Liver (tissue), 9 donors: ENCODE data around the gene MFGE8. TPM values are rescaled to one million over a fixed set of nuclear protein-coding genes. Genes with fewer than 3 reads are reported as not detected.

Experiments used
- DNase-seq: peaks from one replicate; pipeline ENCODE4 v3.0.0-alpha.2; 2017; ENCODE audit warnings: low spot score
- H3K27ac ChIP-seq, 2 donors: one replicate each; pipeline ENCODE4 v1.7.0; 2013; ENCODE audit warnings: inconsistent platforms in 2 of 2, low read length in 2 of 2, control low read depth in 1 of 2, low read depth in 1 of 2, mild to moderate bottlenecking in 1 of 2
- H3K27me3 ChIP-seq, 4 donors: one replicate each; pipeline versions ENCODE4 v1.6.1 to v1.7.0; 2013; ENCODE audit warnings: low read length in 3 of 4, inconsistent platforms in 1 of 4, mild to moderate bottlenecking in 1 of 4, moderate library complexity in 1 of 4; ENCODE audit not compliant: control insufficient read depth in 4 of 4, insufficient read depth in 4 of 4
- H3K36me3 ChIP-seq, 4 donors: one replicate each; pipeline versions ENCODE4 v1.6.1 to v1.7.0; 2013; ENCODE audit warnings: low read length in 3 of 4, mild to moderate bottlenecking in 3 of 4, low read depth in 1 of 4, moderate library complexity in 1 of 4; ENCODE audit not compliant: control insufficient read depth in 4 of 4, insufficient read depth in 3 of 4
- H3K4me1 ChIP-seq, 4 donors: one replicate each; pipeline versions ENCODE4 v1.6.1 to v1.7.0; 2013; ENCODE audit warnings: low read length in 3 of 4, mild to moderate bottlenecking in 3 of 4, moderate library complexity in 1 of 4; ENCODE audit not compliant: control insufficient read depth in 4 of 4, insufficient read depth in 4 of 4
- H3K4me3 ChIP-seq, 3 donors: one replicate each; pipeline versions ENCODE4 v1.6.1 to v1.7.0; 2013; ENCODE audit warnings: low read length in 3 of 3, control low read depth in 1 of 3, low read depth in 1 of 3, mild to moderate bottlenecking in 1 of 3
- H3K9ac ChIP-seq, 2 donors: one replicate each; pipeline ENCODE4 v1.7.0; 2013; ENCODE audit warnings: low read length in 2 of 2, mild to moderate bottlenecking in 2 of 2, moderate library complexity in 2 of 2, control low read depth in 1 of 2, low read depth in 1 of 2
- H3K9me3 ChIP-seq, 4 donors: one replicate each; pipeline versions ENCODE4 v1.6.1 to v1.7.0; 2013; ENCODE audit warnings: low read length in 3 of 4; ENCODE audit not compliant: control insufficient read depth in 4 of 4
- FOXA1 ChIP-seq: IDR thresholded peaks from 2 replicates; pipeline ENCODE4 v1.6.1; 2016; ENCODE audit warnings: antibody characterized with exemption
- FOXA2 ChIP-seq: IDR thresholded peaks from 2 replicates; pipeline ENCODE4 v1.6.1; 2016; ENCODE audit warnings: antibody characterized with exemption
- HNF4A ChIP-seq, 2 donors: conservative IDR thresholded peaks; 2 replicates each; pipeline ENCODE4 v1.6.1; 2016; ENCODE audit warnings: antibody characterized with exemption in 2 of 2, mild to moderate bottlenecking in 2 of 2
- JUND ChIP-seq, 2 donors: IDR thresholded peaks; 2 replicates each; pipeline ENCODE4 v1.6.1; 2016; ENCODE audit warnings: antibody characterized with exemption in 2 of 2
- NR2F2 ChIP-seq: IDR thresholded peaks from 2 replicates; pipeline ENCODE4 v1.6.1; 2016; ENCODE audit warnings: antibody characterized with exemption
- RAD21 ChIP-seq, 2 donors: IDR thresholded peaks; 2 replicates each; pipeline ENCODE4 v1.6.1; 2016; ENCODE audit warnings: antibody characterized with exemption in 2 of 2, mild to moderate bottlenecking in 2 of 2
- RXRA ChIP-seq, 2 donors: IDR thresholded peaks; 2 replicates each; pipeline ENCODE4 v1.6.1; 2017 to 2018; ENCODE audit warnings: antibody characterized with exemption in 2 of 2, mild to moderate bottlenecking in 1 of 2
- SP1 ChIP-seq: IDR thresholded peaks from 2 replicates; pipeline ENCODE4 v1.6.1; 2018; ENCODE audit warnings: antibody characterized with exemption, mild to moderate bottlenecking
- TAF1 ChIP-seq: conservative IDR thresholded peaks from 2 replicates; pipeline ENCODE4 v1.6.1; 2016; ENCODE audit warnings: antibody characterized with exemption, mild to moderate bottlenecking
- YY1 ChIP-seq: IDR thresholded peaks from 2 replicates; pipeline ENCODE4 v1.6.1; 2016; ENCODE audit warnings: antibody characterized with exemption, mild to moderate bottlenecking
- WGBS: extraction: QIAGEN DNeasy Blood & Tissue Kit; methylation state at CpG from one replicate; pipeline ENCODE4 v1.1.7; 2013; 5-methylcytosine and 5-hydroxymethylcytosine counted together
- polyA plus RNA-seq, 2 donors: library from polyadenylated mRNA; stranded (reverse) in 1 of 2; unstranded in 1 of 2; fragments of 200-250 nt in 1 of 2; fragments of >200 nt in 1 of 2; fragmentation: Nextera tagmentation in 1 of 2; extraction: Ambion mirVana in 1 of 2; gene quantifications; one replicate each; pipeline versions ENCODE4 v1.2.1 to v1.2.3, GENCODE V29; 2013 to 2015
- total RNA-seq, 2 donors: library from RNA; depleted of rRNA; stranded (reverse); fragments of >200 nt; gene quantifications; one replicate each; pipeline ENCODE4 v1.2.3, GENCODE V29; 2014
- TF ChIP-seq, protein P1 (sequence below): IDR thresholded peaks from 2 replicates; pipeline ENCODE4 v1.6.1; 2016; ENCODE audit warnings: antibody characterized with exemption
- TF ChIP-seq, protein P2 (sequence below): IDR thresholded peaks from 2 replicates; pipeline ENCODE4 v1.6.1; 2016; ENCODE audit warnings: antibody characterized with exemption, mild to moderate bottlenecking
- TF ChIP-seq, protein P3 (sequence below): fragments of 150-350 bp; IDR thresholded peaks from 2 replicates; pipeline ENCODE4 v1.5.1; 2017; ENCODE audit warnings: improper control_type of control experiment, low read depth, low read length; ENCODE audit not compliant: missing input control
- TF ChIP-seq, protein P4 (sequence below): IDR thresholded peaks from 2 replicates; pipeline ENCODE4 v1.6.1; 2016; ENCODE audit warnings: antibody characterized with exemption
- TF ChIP-seq, protein P5 (sequence below): IDR thresholded peaks from 2 replicates; pipeline ENCODE4 v1.6.1; 2016; ENCODE audit warnings: antibody characterized with exemption
- donor health status: healthy.
- donor health status: healthy.
- donor health status: healthy.
- donor health status: healthy.
- donor health status: healthy.

Gene MFGE8
- total and polyA plus RNA-seq, 4 donors: 6.6 to 14.8 (median 12.8) TPM

DNA sequence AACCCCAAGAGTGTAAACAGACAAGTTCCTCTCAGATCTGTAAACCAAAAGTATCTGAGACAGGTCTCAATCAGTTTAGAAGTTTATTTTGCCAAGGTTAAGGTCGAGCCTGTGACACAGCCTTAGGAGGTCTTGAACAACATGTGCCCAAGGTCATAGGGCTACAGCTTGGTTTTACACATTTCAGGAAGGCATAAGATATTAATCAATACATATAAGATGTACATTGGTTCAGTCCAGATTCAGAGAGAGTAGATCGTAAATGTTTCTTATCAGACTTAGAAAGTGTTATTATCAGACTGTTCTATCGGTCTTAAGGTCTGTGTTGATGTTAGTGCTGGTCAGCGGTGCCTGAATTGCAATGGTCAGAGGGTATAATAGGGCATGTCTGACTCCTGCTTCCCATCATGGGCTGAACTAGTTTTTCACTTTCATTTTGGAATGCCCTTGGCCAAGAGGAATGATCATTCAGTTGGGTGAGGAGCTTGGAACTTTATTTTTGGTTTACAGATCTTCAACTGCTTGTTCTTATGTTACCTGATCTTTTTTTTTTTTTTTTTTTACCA, 27.0 kb upstream of the MFGE8 start:
- no peak overlapping the region for H3K9ac ChIP-seq
- H3K27ac ChIP-seq: no peak overlapping the region
- H3K36me3 ChIP-seq: no peaks in the 10 kb centered on the region
- H3K9me3 ChIP-seq: no peaks in the 10 kb centered on the region
- H3K4me1 ChIP-seq: no peaks in the 10 kb centered on the region
- H3K27me3 ChIP-seq: no peaks in the 10 kb centered on the region
- H3K4me3 ChIP-seq: no peak overlapping the region
- DNase-seq: no peak
- TF ChIP-seq, protein P1, sequence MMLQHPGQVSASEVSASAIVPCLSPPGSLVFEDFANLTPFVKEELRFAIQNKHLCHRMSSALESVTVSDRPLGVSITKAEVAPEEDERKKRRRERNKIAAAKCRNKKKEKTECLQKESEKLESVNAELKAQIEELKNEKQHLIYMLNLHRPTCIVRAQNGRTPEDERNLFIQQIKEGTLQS: no peak
- no peak for TF ChIP-seq FOXA2
- TF ChIP-seq, protein P2, sequence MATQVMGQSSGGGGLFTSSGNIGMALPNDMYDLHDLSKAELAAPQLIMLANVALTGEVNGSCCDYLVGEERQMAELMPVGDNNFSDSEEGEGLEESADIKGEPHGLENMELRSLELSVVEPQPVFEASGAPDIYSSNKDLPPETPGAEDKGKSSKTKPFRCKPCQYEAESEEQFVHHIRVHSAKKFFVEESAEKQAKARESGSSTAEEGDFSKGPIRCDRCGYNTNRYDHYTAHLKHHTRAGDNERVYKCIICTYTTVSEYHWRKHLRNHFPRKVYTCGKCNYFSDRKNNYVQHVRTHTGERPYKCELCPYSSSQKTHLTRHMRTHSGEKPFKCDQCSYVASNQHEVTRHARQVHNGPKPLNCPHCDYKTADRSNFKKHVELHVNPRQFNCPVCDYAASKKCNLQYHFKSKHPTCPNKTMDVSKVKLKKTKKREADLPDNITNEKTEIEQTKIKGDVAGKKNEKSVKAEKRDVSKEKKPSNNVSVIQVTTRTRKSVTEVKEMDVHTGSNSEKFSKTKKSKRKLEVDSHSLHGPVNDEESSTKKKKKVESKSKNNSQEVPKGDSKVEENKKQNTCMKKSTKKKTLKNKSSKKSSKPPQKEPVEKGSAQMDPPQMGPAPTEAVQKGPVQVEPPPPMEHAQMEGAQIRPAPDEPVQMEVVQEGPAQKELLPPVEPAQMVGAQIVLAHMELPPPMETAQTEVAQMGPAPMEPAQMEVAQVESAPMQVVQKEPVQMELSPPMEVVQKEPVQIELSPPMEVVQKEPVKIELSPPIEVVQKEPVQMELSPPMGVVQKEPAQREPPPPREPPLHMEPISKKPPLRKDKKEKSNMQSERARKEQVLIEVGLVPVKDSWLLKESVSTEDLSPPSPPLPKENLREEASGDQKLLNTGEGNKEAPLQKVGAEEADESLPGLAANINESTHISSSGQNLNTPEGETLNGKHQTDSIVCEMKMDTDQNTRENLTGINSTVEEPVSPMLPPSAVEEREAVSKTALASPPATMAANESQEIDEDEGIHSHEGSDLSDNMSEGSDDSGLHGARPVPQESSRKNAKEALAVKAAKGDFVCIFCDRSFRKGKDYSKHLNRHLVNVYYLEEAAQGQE: no peak
- no peak for TF ChIP-seq HNF4A (conservative IDR thresholded peaks at IDR 0.05)
- TF ChIP-seq, protein P3, sequence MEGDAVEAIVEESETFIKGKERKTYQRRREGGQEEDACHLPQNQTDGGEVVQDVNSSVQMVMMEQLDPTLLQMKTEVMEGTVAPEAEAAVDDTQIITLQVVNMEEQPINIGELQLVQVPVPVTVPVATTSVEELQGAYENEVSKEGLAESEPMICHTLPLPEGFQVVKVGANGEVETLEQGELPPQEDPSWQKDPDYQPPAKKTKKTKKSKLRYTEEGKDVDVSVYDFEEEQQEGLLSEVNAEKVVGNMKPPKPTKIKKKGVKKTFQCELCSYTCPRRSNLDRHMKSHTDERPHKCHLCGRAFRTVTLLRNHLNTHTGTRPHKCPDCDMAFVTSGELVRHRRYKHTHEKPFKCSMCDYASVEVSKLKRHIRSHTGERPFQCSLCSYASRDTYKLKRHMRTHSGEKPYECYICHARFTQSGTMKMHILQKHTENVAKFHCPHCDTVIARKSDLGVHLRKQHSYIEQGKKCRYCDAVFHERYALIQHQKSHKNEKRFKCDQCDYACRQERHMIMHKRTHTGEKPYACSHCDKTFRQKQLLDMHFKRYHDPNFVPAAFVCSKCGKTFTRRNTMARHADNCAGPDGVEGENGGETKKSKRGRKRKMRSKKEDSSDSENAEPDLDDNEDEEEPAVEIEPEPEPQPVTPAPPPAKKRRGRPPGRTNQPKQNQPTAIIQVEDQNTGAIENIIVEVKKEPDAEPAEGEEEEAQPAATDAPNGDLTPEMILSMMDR: no peak
- no peak for TF ChIP-seq TAF1
- 74% methylated on average over 4 of the region's 4 CpGs for WGBS

DNA sequence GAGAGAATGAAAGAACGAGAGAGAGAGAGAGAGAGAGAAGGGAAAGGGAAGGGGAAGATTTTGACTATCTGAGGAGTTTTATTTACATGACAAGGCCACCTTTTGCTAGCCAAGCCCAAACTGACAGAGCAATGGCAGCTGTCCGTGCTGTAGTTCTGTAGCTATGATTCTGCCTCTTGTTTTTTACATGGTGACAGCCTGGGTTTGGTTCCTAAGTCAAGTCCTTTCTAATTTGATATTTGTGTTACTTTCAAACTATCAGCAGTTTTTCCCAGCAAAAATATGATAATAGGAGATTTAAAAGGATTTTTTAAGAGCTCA, 26.3 kb upstream of the MFGE8 start:
- Histone ChIP-seq H3K27ac (no peak overlapping the region), H3K4me1 (no peaks in the 10 kb centered on the region), H3K27me3 (no peaks in the 10 kb centered on the region), H3K9me3 (no peaks in the 10 kb centered on the region), H3K36me3 (no peaks in the 10 kb centered on the region), H3K9ac (no peak overlapping the region), H3K4me3 (no peak overlapping the region)
- DNase-seq: no peak
- WGBS: 77% methylated on average over 2 of the region's 2 CpGs
- TF ChIP-seq YY1 (no peak), FOXA1 (no peak), JUND (IDR thresholded peaks at IDR 0.05) (no peak), HNF4A (conservative IDR thresholded peaks at IDR 0.05) (no peak), RXRA (IDR thresholded peaks at IDR 0.05) (no peak), NR2F2 (no peak), TAF1 (no peak), SP1 (no peak), FOXA2 (no peak), RAD21 (IDR thresholded peaks at IDR 0.05) (no peak)
- TF ChIP-seq, protein P3: no peak
- TF ChIP-seq, protein P4, sequence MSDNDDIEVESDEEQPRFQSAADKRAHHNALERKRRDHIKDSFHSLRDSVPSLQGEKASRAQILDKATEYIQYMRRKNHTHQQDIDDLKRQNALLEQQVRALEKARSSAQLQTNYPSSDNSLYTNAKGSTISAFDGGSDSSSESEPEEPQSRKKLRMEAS: no peak
- TF ChIP-seq, protein P1: no peak
- TF ChIP-seq, protein P2: no peak
- TF ChIP-seq, protein P5, sequence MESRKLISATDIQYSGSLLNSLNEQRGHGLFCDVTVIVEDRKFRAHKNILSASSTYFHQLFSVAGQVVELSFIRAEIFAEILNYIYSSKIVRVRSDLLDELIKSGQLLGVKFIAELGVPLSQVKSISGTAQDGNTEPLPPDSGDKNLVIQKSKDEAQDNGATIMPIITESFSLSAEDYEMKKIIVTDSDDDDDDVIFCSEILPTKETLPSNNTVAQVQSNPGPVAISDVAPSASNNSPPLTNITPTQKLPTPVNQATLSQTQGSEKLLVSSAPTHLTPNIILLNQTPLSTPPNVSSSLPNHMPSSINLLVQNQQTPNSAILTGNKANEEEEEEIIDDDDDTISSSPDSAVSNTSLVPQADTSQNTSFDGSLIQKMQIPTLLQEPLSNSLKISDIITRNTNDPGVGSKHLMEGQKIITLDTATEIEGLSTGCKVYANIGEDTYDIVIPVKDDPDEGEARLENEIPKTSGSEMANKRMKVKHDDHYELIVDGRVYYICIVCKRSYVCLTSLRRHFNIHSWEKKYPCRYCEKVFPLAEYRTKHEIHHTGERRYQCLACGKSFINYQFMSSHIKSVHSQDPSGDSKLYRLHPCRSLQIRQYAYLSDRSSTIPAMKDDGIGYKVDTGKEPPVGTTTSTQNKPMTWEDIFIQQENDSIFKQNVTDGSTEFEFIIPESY: no peak
